ENCODE results near the gene LINC01488.

DNA sequence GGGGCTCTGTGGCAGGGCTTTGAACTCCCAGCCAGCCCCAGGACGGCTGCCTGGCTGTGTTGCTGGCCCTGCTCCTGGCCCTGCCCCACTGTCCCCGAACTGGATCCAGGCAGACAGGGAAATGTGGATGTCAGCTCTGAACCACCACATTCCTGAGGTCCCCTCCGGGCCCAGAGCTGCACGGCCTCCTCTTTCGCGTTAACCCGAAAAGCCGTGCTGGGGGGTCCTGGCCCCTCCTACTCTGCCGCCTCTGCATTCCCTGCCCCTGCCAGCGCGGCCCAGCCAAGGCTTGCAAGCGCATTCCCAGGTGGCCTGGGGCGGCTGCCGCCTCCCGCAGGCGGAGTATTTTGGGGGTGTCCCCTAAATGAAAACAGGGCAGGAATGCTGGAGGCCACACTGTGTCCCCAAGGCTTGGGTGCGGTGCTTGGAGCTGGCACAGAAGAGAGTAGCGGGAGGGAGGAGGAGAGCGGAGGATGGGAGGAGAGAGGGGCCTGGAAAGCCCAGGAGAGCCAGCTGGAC, 5.4 kb downstream of the LINC01488 start:
- TF ChIP-seq, protein P1, sequence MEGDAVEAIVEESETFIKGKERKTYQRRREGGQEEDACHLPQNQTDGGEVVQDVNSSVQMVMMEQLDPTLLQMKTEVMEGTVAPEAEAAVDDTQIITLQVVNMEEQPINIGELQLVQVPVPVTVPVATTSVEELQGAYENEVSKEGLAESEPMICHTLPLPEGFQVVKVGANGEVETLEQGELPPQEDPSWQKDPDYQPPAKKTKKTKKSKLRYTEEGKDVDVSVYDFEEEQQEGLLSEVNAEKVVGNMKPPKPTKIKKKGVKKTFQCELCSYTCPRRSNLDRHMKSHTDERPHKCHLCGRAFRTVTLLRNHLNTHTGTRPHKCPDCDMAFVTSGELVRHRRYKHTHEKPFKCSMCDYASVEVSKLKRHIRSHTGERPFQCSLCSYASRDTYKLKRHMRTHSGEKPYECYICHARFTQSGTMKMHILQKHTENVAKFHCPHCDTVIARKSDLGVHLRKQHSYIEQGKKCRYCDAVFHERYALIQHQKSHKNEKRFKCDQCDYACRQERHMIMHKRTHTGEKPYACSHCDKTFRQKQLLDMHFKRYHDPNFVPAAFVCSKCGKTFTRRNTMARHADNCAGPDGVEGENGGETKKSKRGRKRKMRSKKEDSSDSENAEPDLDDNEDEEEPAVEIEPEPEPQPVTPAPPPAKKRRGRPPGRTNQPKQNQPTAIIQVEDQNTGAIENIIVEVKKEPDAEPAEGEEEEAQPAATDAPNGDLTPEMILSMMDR (IDR thresholded peaks at IDR 0.05), result no peak
- TF ChIP-seq POLR2A (IDR thresholded peaks at IDR 0.05) (no peak), EP300 (IDR thresholded peaks at IDR 0.05) (no peak)

All from ovary (tissue), 3 donors.